WTC11 (cell line): ENCODE results near the gene AK8. TPM values are rescaled to one million over a fixed set of nuclear protein-coding genes. Genes with fewer than 3 reads are reported as not detected.

Source experiments
- ATAC-seq: fragments of 200-7000 bp; cut with Tn5 transposase; 2 replicates; pipeline ENCODE4 v1.10.0; 2021; ENCODE audit warnings: mild to moderate bottlenecking, moderate library complexity
- CTCF ChIA-PET: fragments of 300-600 bp; sonication (Branson Sonifier 250); formaldehyde crosslinking; loops from one replicate; lab custom pipeline; 2021; ENCODE audit warnings: antibody characterized with exemption; lab: Charles Lee
- POLR2A ChIA-PET: fragments of 350-600 bp; sonication (Branson Sonifier 250); formaldehyde crosslinking; loops from one replicate; lab custom pipeline; 2021; ENCODE audit warnings: antibody characterized with exemption; lab: Charles Lee
- DNase-seq: peaks from one replicate; pipeline ENCODE4 v3.0.0; 2021; ENCODE audit warnings: low spot score
- H3K27ac Mint-ChIP-seq: 2 replicates; pipeline ENCODE4 v1.8.0; 2021; ENCODE audit warnings: mixed read lengths
- H3K27me3 Mint-ChIP-seq: 2 replicates; pipeline ENCODE4 v1.8.0; 2021; ENCODE audit warnings: low read depth, mild to moderate bottlenecking, moderate library complexity, mixed read lengths
- H3K36me3 Mint-ChIP-seq: 2 replicates; pipeline ENCODE4 v1.8.0; 2021; ENCODE audit warnings: mixed read lengths
- H3K4me1 Mint-ChIP-seq: 2 replicates; pipeline ENCODE4 v1.8.0; 2022; ENCODE audit warnings: mixed read lengths
- H3K4me3 Mint-ChIP-seq: 2 replicates; pipeline ENCODE4 v1.8.0; 2021; ENCODE audit warnings: mild to moderate bottlenecking, moderate library complexity, mixed read lengths
- H3K9me3 Mint-ChIP-seq: 2 replicates; pipeline ENCODE4 v1.8.0; 2021; ENCODE audit warnings: mixed read lengths
- AR ChIP-seq: fragments of 250-450 bp; sonication (Bioruptor Pico); IDR thresholded peaks from 2 replicates; pipeline ENCODE4 v1.9.0; 2021; ENCODE audit warnings: mild to moderate bottlenecking
- ATF1 ChIP-seq: sonication (generic); formaldehyde crosslinking; IDR thresholded peaks from 2 replicates; pipeline ENCODE4 v1.8.1; 2023; ENCODE audit warnings: mild to moderate bottlenecking, moderate library complexity, missing genetic modification reagents
- CBFB ChIP-seq: sonication (generic); formaldehyde crosslinking; IDR thresholded peaks from 2 replicates; pipeline ENCODE4 v1.8.1; 2022; ENCODE audit warnings: mild to moderate bottlenecking, low read depth, missing genetic modification reagents
- CTCF ChIP-seq: fragments of 200-600 bp; IDR thresholded peaks from 2 replicates; pipeline ENCODE4 v1.8.0; 2022; ENCODE audit warnings: antibody characterized with exemption
- E2F1 ChIP-seq: sonication (generic); formaldehyde crosslinking; IDR thresholded peaks from 2 replicates; pipeline ENCODE4 v1.8.0; 2022; ENCODE audit warnings: mild to moderate bottlenecking, missing genetic modification reagents
- IRF2 ChIP-seq: sonication (generic); formaldehyde crosslinking; IDR thresholded peaks from 2 replicates; pipeline ENCODE4 v1.8.0; 2022; ENCODE audit warnings: low read depth, missing genetic modification reagents, borderline replicate concordance
- NR3C1 ChIP-seq: sonication (generic); formaldehyde crosslinking; conservative IDR thresholded peaks from 2 replicates; pipeline ENCODE4 v1.8.1; 2023; ENCODE audit warnings: low read depth, mild to moderate bottlenecking, missing genetic modification reagents
- PRDM15 ChIP-seq: sonication (generic); formaldehyde crosslinking; IDR thresholded peaks from 2 replicates; pipeline ENCODE4 v1.8.0; 2022; ENCODE audit warnings: missing genetic modification reagents
- PRRX2 ChIP-seq: fragments of 250-450 bp; sonication (Bioruptor Pico); IDR thresholded peaks from 2 replicates; pipeline ENCODE4 v1.8.0; 2021; ENCODE audit warnings: mild to moderate bottlenecking
- SP1 ChIP-seq: sonication (generic); formaldehyde crosslinking; conservative IDR thresholded peaks from 2 replicates; pipeline ENCODE4 v1.8.1; 2022; ENCODE audit warnings: missing genetic modification reagents
- TEAD1 ChIP-seq: sonication (generic); formaldehyde crosslinking; IDR thresholded peaks from 2 replicates; pipeline ENCODE4 v1.8.0; 2022; ENCODE audit warnings: mild to moderate bottlenecking, missing genetic modification reagents
- TEAD4 ChIP-seq: sonication (generic); formaldehyde crosslinking; IDR thresholded peaks from 2 replicates; pipeline ENCODE4 v1.8.0; 2022; ENCODE audit warnings: mild to moderate bottlenecking, missing genetic modification reagents
- ZNF121 ChIP-seq: sonication (generic); formaldehyde crosslinking; IDR thresholded peaks from 2 replicates; pipeline ENCODE4 v1.8.0; 2023; ENCODE audit warnings: missing genetic modification reagents
- ZNF281 ChIP-seq: sonication (generic); formaldehyde crosslinking; IDR thresholded peaks from 2 replicates; pipeline ENCODE4 v1.8.0; 2023; ENCODE audit warnings: mild to moderate bottlenecking, missing genetic modification reagents
- total RNA-seq: library from RNA; stranded (reverse); gene quantifications from 3 replicates; pipeline ENCODE4 v1.2.3, GENCODE V29; 2021

The AK8 gene
- total RNA-seq, 1 experiment from 2014 or later, result 0.48 TPM

GRCh38 chr9:132800038-132800648, 77.9 kb downstream of the AK8 start (continued):
- TF ChIP-seq ZNF281, result no peak
- no peak for TF ChIP-seq ATF1 (CRISPR knock-in tag)
- TF ChIP-seq PRRX2 (CRISPR knock-in tag), result no peak
- peak; percentile 84 for TF ChIP-seq CTCF
- TF ChIP-seq E2F1, result no peak
- peak; percentile 91 for TF ChIP-seq PRDM15
- TF ChIP-seq IRF2, result no peak
- TF ChIP-seq CBFB, result no peak

GRCh38 chr9:132798817-132799790, 79.0 kb downstream of the AK8 start:
- no peak for TF ChIP-seq NR3C1
- no peak for TF ChIP-seq SP1
- no peak for TF ChIP-seq ZNF121 (CRISPR knock-in tag)
- TF ChIP-seq TEAD1 (CRISPR knock-in tag), result no peak
- no peak for TF ChIP-seq TEAD4 (CRISPR knock-in tag)
- no peak for TF ChIP-seq AR (CRISPR knock-in tag)
- peaks cover 59% of the 10 kb centered on the region for H3K27me3 Mint-ChIP-seq

More at GRCh38 chr9:132798817-132799790, 79.0 kb downstream of the AK8 start:
- H3K36me3 Mint-ChIP-seq, result no peaks in the 10 kb centered on the region
- no peak overlapping the region for H3K27ac Mint-ChIP-seq
- ChIA-PET CTCF (interaction anchor here (0.6 to 2.4 kb wide), 15 partner anchors 8 to 146 kb away, joined by 3 to 12 read pairs (median 4); partner anchors contain the start of genes DDX31, GTF3C4 and TSC1), POLR2A (interaction anchor here (0.6 kb wide), 1 partner anchor 80 kb away, joined by 4 read pairs; no protein-coding TSS in a partner anchor)
- DNase-seq (peak; percentile 36), ATAC-seq (no peak)
- peaks cover 9% of the 10 kb centered on the region for H3K4me1 Mint-ChIP-seq
- H3K9me3 Mint-ChIP-seq, result no peaks in the 10 kb centered on the region
- H3K4me3 Mint-ChIP-seq, result no peak overlapping the region
